Fibroblast of pulmonary artery (primary cell): Measurements from ENCODE around the gene HOXB3.

Experiments
- DNase-seq: peaks from one replicate; pipeline ENCODE4 v3.0.0-alpha.2; 2010; ENCODE audit warnings: low read depth
- H3K4me3 ChIP-seq: replicated peaks from 2 replicates; pipeline ENCODE4 v1.5.1; 2011; ENCODE audit warnings: low read depth, mild to moderate bottlenecking, control low read depth, low read length, moderate library complexity
- TF ChIP-seq, protein P1 (sequence below): IDR thresholded peaks from 2 replicates; pipeline ENCODE4 v1.5.1; 2011; ENCODE audit warnings: mild to moderate bottlenecking, control low read depth, low read length, inconsistent platforms; ENCODE audit errors: missing control alignments

The HOXB3 gene

GRCh38 chr17:48611213-48611612 is 21.2 kb upstream of the HOXB3 start:
- no peak for DNase-seq
- TF ChIP-seq, protein P1, sequence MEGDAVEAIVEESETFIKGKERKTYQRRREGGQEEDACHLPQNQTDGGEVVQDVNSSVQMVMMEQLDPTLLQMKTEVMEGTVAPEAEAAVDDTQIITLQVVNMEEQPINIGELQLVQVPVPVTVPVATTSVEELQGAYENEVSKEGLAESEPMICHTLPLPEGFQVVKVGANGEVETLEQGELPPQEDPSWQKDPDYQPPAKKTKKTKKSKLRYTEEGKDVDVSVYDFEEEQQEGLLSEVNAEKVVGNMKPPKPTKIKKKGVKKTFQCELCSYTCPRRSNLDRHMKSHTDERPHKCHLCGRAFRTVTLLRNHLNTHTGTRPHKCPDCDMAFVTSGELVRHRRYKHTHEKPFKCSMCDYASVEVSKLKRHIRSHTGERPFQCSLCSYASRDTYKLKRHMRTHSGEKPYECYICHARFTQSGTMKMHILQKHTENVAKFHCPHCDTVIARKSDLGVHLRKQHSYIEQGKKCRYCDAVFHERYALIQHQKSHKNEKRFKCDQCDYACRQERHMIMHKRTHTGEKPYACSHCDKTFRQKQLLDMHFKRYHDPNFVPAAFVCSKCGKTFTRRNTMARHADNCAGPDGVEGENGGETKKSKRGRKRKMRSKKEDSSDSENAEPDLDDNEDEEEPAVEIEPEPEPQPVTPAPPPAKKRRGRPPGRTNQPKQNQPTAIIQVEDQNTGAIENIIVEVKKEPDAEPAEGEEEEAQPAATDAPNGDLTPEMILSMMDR: no peak
- H3K4me3 ChIP-seq: peak overlapping the region; percentile 41

- H3K4me3 ChIP-seq: peak within 1 kb of the TSS; percentile 41
- TF ChIP-seq, protein P1: no peak
- DNase-seq: no peak
These were observed 20.5 kb upstream of the HOXB3 start, which contains the start of gene HOXB7 for GRCh38 chr17:48610282-48611211. HOXB7 (minus strand) TSS chr17:48611017; CDS start chr17:48610918, 99 bp downstream.

GRCh38 chr17:48609759-48610281 is 19.8 kb upstream of the HOXB3 start:
- TF ChIP-seq, protein P1: no peak
- peak overlapping the region; percentile 41 for H3K4me3 ChIP-seq
- no peak for DNase-seq

GRCh38 chr17:48609033-48609432 is 19.0 kb upstream of the HOXB3 start:
- DNase-seq: no peak
- TF ChIP-seq, protein P1: no peak
- H3K4me3 ChIP-seq: no peak overlapping the region

DNA sequence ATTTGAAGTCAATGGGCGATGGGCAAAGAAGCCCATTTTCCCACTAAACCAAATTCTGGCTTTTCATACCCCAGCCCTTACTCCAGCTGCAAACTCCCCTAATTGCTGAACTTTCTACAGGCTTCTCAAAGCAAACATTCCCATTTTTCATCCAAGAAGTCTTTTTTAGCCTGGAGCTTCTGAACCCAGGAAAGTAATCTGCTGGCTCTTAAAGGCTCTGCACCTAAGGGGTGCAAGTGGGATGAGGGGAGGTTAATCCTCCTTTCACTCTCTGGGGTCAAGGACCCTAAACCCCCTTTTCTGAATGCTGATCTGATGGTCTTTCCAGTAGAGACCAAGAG is 18.4 kb upstream of the HOXB3 start:
- TF ChIP-seq, protein P1: no peak
- DNase-seq: no peak
- H3K4me3 ChIP-seq: no peak overlapping the region

DNA sequence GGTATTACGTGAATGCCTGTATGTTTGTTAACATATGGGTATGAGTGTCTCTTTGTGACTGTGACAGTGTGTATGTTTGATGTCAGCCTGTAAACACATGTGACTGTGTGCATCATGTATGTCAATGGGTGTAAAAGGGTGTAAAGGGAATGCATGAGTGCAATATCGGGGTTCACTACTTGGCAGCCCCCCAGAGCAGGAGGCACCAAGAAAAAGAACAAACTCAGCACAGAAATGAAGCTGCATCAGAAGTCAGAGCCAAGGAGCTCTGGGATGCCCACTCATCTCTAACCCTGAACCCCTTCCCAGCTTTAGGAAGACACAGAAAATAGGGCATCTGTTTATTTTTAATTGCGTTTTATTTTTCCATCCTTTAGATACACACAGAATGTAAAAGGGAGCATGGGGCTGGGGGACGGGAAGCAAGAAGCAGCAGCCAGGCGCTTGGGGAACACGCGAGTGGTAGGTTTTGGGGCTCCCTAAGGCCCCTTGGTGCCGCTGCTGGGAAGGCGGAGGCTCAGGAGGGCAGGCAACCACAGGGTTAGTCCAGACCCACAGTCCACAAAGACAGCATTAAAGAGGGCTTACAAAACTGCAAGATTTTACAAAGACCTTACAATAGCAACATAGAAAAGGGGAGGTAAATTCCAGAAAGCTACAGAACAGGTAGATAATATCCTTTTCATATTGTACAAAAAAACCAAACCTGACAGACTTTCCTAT is 17.0 kb upstream of the HOXB3 start:
- TF ChIP-seq, protein P1: no peak

More for the DNA sequence above, 17.0 kb upstream of the HOXB3 start:
- DNase-seq: no peak
- no peak overlapping the region for H3K4me3 ChIP-seq
